HL-60 (cell line): Measurements from ENCODE around the gene PIGN.

Experiments used
- CTCF ChIP-seq: IDR thresholded peaks from one replicate; pipeline ENCODE4 v1.5.1; 2011; ENCODE audit warnings: low read length, control low read depth, inconsistent platforms; ENCODE audit not compliant: insufficient read depth
- GABPA ChIP-seq: IDR thresholded peaks from 2 replicates; pipeline ENCODE4 v1.6.1; 2012; ENCODE audit warnings: low read depth
- POLR2AphosphoS5 ChIP-seq: IDR thresholded peaks from 2 replicates; pipeline ENCODE4 v1.6.1; 2012; ENCODE audit warnings: low read depth
- TF ChIP-seq, protein P1 (sequence below): IDR thresholded peaks from 2 replicates; pipeline ENCODE4 v1.6.1; 2012; ENCODE audit warnings: low read depth; ENCODE audit not compliant: insufficient replicate concordance

DNA sequence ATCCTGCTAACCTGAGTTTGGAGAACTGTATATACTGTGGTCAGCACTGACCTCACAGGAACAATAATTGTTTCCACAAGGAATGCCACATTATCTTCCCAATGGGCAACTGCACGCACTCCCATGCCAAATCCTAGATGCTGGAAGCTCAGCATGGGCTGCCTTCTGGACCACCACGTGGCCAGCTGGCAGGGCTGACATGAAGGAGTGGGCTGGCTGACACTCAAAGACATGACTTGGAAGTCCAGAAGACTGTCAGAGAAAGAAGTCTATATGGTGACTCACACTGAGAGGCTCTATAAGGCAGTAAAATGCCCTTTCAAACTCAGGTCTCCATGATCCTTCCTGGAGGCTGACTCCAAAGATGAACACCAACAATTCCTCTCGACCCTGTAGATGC is 195.7 kb downstream of the PIGN start:
- TF ChIP-seq CTCF (no peak), GABPA (no peak), POLR2AphosphoS5 (no peak)
- TF ChIP-seq, protein P1, sequence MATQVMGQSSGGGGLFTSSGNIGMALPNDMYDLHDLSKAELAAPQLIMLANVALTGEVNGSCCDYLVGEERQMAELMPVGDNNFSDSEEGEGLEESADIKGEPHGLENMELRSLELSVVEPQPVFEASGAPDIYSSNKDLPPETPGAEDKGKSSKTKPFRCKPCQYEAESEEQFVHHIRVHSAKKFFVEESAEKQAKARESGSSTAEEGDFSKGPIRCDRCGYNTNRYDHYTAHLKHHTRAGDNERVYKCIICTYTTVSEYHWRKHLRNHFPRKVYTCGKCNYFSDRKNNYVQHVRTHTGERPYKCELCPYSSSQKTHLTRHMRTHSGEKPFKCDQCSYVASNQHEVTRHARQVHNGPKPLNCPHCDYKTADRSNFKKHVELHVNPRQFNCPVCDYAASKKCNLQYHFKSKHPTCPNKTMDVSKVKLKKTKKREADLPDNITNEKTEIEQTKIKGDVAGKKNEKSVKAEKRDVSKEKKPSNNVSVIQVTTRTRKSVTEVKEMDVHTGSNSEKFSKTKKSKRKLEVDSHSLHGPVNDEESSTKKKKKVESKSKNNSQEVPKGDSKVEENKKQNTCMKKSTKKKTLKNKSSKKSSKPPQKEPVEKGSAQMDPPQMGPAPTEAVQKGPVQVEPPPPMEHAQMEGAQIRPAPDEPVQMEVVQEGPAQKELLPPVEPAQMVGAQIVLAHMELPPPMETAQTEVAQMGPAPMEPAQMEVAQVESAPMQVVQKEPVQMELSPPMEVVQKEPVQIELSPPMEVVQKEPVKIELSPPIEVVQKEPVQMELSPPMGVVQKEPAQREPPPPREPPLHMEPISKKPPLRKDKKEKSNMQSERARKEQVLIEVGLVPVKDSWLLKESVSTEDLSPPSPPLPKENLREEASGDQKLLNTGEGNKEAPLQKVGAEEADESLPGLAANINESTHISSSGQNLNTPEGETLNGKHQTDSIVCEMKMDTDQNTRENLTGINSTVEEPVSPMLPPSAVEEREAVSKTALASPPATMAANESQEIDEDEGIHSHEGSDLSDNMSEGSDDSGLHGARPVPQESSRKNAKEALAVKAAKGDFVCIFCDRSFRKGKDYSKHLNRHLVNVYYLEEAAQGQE: no peak
